GM18907 (cell line): ENCODE data around the gene KLB.

Experiments
- ATAC-seq: cut with Tn5 transposase; IDR thresholded peaks from one replicate; pipeline ENCODE4 v1.9.1; 2021; ENCODE audit warnings: mild to moderate bottlenecking, moderate library complexity; ENCODE audit not compliant: unreplicated experiment

Gene KLB

DNA sequence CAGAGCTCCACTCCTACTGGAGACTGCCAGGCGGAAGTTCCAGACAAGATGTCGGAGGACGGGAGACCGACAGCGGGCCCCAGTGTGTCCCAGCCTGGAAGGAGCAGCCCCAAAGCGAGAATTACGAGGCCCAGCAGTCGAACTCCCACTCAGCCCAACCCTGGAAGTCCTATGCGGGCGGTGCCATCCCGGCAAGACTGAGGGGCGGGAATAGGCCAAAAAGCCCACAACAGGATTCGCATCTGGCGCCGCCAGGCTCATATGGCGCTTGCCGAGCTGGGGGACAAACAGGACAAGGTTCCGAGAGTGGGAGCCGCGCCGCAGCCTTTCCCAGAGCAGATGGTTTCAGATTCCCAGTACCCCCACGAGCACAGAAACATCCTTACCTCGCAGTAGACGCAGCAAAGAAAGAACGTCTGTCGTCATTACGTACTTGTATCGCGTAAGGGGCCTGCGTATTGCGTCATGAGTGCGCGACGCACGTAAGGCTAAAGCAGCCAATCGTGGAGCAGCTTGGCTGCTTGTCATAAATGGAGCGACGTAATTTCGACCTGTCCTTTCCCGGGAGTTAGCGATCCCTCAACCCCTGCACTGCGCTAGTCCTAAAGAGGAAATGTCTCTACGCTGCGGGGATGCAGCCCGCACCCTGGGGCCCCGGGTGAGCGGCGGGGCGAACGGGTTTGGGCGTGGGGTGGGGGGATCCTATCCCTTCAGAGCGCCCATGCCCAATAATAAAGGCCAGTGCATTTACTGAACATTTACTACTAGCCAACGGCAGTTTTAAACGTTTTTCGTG, 52.0 kb downstream of the KLB start, which contains the start of the genes LIAS and RPL9:
TSS of gene LIAS (plus strand) at position 552 of the 796 bp plus-strand sequence. CDS start at position 614, 62 bp downstream.
TSS of gene RPL9 (minus strand) at position 418 of the 796 bp plus-strand sequence. CDS start 483 bp downstream, outside the sequence.
- peak; percentile 92 for ATAC-seq

DNA sequence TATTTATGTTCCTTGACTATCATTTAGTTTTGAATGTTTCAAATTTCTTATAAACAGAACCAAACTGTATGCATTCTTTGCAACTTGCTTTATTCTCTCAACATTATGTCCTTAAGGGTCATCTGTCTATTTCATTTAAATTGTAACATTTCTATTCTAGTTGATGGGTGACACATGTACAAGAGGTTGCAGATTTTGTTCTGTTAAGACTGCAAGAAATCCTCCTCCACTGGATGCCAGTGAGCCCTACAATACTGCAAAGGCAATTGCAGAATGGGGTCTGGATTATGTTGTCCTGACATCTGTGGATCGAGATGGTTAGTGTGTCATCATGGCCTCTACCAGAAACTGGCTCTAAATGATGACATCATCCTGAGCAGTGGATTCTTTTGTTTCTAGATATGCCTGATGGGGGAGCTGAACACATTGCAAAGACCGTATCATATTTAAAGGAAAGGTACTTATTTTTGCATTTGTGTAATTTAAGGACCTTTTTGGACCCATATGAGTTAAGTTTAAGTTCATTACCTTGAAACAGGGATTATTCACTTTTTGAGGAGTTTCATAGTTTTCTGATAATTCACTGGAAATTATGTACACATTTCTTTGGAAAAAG, 58.3 kb downstream of the KLB start:
- ATAC-seq: no peak

DNA sequence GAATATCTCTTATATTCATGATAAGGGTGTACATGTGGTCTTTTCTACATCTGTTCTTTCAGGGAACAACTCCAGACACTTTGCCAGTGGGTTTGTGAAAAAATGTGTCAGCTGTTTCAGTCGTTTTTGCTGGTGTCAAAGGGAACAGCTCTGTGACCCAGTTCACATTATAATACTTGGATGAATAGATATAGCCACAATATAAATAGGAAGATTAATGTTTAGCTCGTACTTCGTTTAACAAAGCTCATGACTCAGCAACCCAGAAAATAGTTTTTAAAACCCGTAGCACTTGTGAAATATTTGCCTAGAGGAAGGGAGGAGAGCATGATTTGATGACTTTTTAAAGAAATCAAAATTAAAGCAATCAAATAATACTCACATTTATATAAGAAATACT, 60.0 kb downstream of the KLB start:
- ATAC-seq: no peak

DNA sequence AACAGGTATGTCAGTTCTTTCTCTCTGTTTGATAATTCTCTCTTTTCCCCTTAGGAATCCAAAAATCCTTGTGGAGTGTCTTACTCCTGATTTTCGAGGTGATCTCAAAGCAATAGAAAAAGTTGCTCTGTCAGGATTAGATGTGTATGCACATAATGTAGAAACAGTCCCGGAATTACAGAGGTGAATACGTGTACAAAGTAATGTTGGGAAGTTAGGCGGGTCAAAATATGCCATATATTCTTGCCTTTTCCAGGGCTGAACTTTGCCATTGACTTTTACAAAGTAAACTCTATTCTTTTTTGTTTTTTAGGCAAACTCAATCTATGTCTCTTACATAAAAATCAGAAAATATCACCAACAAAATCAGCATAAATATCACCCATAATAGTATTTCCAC, 60.7 kb downstream of the KLB start:
- no peak for ATAC-seq

DNA sequence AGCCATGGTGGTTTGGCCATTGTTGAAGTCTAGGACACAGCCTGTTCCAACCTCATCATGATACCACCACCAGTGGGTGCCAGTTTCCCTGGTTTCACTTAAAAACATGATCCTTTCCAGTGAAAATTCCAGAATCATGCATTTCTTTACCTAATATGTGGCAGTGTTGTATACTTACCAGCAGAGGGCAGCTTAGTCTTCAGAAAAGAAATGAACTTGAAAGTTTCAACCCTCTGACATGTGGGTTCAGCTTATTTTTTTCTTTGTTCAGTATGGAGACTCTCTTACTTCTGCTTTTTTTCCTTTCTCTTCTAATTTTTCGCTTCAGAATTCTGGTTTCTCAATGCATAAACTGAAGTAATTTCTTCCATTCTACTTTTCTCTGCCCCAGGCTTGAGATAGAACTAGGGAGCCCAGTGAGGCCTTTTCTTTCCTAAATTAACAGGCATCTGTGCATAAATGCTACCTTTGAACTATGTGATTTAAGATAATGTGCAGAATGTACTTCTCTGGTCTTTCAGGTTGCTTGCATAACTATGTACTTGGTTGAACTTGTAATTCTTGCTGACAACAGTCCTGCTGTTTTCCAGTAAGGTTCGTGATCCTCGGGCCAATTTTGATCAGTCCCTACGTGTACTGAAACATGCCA, 62.8 kb downstream of the KLB start:
- ATAC-seq: peak; percentile 88

DNA sequence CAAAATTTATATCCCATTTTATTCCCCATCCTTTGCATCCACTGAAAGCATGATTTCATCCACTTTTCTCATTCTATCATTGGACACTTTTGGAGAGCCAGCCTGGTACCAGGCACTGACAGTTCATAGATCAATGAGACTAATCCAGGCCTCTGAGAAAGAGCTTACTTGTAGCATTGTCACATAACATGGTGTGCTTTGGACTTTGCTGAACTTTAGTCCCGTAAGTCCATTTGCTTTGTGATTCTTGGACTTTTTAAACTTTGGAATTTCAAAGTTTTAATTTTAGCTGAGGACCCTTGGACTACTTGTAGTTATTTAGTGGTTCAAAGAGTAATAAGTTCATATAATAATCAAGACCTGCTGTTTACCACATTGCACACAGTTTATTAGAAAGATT, 63.7 kb downstream of the KLB start:
- ATAC-seq: no peak

DNA sequence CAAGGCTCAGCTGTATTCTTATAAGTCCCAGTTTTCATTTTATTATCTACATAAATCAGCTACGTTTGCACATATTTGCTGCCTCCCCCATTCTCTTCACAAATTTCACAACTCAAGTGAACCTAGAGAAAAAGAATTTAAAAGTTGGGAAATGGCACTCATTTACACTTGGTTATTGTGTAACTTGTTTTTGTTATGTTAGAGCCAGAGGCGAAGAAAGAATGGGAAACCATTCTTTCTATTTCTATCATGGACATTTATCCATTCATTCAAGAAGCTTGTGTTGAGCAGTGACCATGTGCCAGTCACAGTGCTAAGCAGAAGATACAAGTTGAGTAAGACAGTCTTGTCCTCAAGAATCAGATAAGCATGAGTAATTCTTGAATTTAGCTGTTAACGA, 65.7 kb downstream of the KLB start:
- ATAC-seq: no peak

DNA sequence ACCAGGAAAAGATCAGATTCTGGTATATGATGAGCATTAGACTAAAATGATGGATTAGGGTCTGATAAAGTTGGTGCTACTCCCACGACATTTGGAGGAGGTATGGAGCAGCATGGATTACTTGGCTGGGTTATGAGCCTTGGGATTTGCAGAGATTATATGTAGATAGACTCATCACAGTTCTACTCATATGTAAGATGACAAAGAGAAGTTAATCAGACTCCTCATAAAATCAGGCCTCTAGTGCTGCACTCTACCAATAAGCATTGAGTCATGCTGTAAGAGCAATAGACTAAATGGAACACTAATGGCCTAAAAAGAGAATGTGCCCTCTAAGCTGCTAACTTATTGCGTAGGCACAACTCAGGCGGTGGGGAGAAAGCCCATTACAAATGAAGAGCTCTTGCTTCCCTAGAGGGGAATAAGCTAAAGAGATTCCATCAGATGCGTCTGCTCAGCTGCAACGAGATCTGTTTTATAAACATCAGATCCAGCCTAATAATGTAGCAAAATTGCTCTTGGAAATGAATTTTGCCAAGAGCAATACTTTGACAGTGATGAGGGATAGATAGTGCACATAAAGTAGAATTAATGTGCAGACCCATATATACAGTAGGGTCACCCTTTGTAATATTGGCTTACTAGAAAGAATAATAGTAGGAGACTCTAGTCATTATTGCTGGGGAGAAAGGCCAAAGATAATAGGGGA, 69.6 kb downstream of the KLB start:
- ATAC-seq: no peak

DNA sequence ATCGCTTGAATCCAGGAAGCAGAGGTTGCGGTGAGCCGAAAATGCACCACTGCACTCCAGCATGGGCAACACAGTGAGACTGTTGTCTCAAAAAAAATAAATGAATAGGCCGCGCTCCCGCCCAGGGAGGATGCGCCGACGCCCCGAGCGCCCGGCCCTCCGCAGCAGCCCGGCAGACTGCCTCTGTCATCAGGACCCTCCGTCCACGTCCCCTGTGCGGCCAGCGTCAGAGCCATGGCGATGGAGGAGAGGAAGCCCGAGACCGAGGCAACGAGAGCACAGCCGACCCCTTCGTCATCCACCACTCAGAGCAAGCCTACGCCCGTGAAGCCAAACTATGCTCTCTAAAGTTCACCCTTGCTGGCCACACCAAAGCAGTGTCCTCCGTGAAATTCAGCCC, 73.5 kb downstream of the KLB start:
- no peak for ATAC-seq

DNA sequence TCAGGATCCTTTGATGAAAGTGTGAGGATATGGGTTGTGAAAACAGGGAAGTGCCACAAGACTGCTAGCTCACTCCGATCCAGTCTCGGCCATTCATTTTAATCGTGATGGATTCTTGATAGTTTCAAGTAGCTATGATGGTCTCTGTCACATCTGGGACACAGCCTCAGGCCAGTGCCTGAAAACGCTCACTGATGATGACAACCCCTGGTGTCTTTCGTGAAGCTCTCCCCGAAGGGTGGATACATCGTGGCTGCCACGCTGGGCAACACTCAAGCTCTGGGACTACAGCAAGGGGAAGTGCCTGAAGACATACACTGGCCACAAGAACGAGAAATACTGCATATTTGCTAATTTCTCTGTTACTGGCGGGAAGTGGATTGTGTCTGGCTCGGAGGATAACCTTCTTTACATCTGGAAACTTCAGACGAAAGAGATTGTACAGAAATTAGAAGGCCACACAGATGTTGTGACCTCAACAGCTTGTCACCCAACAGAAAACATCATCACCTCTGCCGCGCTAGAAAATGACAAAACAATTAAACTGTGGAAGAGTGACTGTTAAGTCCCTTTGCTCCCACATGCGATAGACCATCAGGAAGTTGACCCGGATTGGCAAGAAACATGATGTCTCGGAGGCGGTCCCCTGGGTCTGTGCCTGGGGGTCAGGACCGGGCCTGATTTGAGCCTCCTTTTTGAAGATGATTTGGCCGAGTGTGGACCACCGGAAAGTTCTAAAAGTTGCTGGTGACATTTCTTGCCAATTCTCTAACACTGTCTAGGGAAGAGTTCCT, 74.4 kb downstream of the KLB start:
- ATAC-seq: no peak

DNA sequence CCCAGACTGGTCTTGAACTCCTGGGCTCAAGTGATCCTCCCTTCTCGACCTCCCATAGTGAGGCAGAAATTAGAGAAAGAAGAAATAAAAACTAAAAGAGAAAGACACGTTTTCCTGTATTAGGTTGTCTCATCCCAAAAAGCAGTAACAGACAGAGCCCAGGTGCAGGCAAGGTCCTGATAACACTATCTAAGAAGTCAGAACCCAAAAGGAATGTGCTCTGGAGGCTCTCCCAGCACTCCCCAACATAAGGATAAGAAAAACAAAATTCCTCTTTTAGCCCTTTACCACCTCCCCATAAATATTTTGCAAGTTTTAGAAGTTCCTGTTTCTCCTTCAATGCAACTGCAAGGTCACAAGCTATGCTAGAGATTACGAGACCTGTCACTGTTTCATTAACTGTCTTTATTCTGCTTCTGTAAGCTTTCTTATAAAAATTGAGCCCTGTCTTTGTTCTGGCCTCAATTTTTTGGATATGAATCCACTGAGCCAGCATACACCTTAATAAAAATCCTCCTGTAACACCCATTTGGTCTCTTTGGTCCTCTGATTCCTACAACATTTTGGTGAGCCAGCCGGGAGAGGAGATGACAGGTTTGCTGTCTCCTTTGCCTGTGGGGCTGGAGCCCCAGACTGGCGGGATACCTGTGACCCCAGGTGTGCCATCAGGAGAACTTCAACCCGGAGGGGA, 78.0 kb downstream of the KLB start:
- no peak for ATAC-seq

DNA sequence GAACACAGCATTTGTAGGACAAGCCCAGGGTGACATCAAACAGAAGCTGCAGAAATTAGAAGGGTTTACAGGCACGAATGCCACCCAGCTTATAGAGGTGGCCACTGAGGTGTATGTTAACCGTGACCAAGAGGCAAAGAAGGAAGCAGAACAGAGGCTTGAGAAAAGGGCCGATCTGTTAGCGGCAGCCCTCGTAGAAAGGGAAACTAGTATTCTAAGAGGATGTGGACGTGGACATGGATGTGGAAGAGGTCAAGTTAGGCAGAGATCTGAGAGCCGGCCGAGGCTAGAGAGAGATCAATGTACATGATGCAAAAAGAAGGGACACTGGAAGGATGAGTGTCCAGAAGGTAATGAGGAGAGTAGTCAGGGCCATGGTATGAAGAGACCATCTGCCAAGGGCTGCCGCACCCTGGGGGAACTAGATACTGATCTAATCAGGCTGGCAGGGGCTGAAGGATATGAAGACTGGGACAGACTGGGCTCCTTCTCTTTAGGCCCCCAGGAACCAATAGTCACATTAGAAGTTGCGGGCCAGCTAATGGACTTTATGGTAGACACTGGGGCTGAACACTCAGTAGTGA, 79.6 kb downstream of the KLB start:
- ATAC-seq: no peak

DNA sequence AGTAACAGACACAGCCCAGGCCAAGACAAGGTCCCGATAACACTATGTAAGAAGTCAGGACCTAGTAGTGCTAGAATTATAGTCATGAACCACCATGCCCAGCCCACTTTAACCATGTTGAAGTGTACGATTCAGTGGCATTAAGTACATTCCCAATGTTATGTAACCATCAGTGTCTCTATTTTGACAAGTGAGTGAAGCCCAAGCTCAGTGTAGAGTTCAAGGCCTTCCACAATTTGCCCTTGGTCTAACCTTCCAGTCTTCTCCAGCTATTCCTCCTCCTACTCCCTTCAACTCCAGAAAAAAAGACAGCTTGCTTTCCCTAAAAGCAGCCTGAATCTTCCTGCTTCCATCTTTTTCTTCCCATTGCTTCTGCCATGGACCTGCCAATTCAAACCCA, 83.6 kb downstream of the KLB start:
- ATAC-seq: no peak

DNA sequence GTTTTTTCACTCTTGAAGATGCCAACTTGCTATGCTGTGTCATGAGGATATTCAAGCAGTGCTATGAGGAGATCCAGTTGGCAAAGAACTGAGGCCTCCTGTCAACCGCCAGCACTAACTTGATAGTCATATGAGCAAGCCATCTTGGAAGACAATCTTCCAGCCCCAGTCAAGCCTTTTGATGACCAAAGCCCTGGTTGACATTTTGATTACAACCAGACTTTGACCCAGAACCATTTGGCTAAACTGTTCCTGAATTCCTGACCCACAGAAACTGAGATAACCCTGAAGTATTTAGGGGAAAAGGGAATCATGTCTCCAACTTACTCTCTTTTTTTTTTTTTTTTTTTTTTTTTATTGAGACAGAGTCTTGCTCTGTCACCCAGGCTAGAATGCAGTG, 87.6 kb downstream of the KLB start:
- ATAC-seq: no peak

DNA sequence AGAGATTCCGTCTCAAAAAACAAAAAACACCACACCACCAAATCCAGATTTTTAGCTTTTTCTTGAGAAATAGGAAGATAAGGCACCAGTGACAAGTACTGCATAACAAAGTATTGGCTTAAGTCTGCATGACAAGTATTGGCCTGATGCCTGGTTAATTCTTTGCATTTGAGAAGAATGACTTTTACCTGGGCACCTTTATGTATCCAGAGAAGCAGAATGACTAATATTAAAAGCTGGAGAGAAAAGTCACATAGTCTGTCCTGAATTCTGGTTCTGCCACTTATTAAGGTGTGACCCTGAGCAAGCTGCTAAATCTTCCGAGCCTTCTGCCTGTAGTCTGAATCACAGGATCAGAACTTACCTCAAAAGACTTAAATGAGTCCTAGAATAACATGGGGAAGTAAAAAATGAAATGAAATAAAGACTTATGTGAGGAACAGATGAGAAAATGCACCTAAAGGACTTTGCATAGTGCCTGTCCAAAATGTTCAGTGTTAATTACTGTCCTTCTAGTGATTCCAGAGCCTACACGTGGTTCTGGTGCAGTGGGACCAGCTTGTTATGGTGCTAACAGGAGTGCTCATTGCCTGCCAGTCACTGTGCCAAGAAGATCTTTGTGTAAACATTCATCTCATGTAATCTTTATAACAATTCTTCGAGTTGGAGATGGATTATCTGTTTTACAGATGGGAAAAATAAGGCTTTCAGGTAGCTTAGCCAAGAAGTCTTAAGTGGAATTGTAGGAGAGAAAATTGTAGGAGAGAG, 88.9 kb downstream of the KLB start:
- no peak for ATAC-seq

DNA sequence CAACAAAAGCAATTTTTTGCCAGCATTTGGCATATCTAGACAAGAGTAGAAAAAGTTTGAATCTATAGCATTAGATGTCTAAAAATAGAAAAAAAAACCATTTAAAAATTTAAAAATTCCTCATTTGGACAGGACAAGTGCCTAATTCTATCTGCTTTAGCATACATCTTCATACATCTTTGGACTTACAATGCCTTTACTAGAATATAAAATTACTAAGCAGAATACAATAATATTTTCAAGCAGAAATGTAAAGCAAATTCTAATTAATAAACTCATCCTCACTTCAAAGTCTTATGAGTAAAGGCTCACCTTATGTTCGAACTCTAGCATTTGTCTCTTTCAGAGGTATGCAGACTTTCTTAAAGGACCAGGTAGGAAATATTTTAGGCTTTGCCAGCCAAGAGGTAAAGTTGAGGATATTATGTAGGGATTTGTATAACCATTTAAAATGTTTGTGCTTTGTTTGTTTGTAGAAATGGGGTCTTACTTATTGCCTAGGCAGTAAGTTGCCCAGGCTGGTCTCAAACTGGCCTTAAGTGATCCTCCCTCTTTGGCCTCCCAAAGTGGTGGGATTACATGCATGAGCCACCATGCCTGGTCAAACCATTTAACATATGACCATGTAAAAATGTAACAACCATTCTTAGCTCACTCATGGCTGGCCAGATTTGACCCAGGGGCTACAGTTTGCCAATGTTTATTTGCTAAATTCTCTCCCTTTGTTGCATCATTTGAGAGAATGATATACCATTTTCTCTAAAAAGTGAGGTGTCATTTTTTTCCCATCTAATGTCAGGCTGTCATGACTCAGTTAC, 91.4 kb downstream of the KLB start:
- ATAC-seq: no peak

DNA sequence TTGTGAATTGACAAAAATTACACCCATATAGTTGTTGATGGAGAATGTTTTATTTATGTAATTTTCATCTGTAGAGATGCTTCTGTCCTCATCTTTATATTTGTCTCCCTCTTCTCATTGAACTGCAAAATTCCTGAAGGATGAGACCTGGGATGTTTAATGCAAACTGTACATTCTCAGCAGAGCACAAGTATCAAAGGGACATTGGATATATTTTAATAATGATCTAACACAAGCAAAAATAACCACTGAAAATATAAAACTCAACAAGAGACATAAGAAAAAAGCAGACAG, 91.9 kb downstream of the KLB start:
- ATAC-seq: no peak
